GM18868 (cell line): Measurements from ENCODE around the gene NT5M.
"Not testable (repeated sequence)": the region's sequence is repeated elsewhere in the genome, so short reads cannot be mapped to it uniquely, and the experiment has no call there.

ENCODE experiments used
- ATAC-seq: cut with Tn5 transposase; IDR thresholded peaks from one replicate; pipeline ENCODE4 v1.9.1; 2021; ENCODE audit warnings: mild to moderate bottlenecking, moderate library complexity; ENCODE audit not compliant: unreplicated experiment

The NT5M gene

DNA sequence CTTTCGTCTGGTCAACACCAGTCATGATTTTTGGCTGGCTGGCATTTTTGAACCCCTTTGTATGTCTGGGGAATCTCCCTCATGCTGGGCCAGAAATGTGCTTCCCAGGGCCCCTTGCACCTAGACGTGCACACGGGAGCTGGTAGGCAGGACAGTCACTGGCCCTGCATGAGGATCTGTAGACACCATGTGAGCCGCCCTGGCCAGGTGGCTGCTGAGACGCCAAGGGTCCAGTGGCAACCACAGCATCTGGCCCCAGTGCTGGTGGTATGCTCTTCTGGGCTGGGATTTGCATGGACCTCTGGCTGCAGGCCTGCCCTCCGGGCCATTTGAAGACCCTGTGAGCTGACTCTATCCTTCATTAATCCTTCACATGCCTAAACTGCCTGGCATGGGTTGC, 67.5 kb downstream of the NT5M start:
- ATAC-seq, result no peak

DNA sequence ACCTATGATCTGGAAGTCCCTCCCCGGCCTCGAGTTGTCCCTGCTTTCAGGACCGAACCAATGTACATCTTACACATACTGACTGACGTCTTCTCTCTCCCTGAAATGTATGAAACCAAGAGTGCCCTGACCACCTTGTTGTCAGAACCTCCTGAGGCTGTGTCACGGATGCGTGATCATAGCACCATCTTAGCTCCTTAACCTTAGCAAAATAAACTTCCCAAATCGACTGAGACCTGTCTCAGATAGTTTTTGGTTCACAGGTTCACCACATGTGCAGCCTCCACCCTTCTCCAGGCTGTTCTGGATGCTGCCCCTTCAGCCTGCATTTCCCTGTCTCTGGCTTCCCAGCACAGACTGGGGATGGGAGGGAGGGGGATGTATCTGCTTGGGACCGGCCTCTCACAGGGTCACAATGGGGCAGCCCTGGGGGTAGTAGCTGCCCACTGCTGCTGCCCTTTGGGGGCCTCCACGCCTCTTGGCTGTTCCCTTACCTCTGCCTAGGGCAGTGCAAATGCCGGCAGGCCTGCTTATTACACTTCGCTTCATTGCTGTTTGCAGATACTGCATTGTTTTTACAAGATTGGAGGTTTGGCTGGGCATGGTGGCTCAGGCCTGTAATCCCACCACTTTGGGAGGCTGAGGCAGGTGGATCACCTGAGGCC, 69.8 kb downstream of the NT5M start:
- ATAC-seq, result no peak

DNA sequence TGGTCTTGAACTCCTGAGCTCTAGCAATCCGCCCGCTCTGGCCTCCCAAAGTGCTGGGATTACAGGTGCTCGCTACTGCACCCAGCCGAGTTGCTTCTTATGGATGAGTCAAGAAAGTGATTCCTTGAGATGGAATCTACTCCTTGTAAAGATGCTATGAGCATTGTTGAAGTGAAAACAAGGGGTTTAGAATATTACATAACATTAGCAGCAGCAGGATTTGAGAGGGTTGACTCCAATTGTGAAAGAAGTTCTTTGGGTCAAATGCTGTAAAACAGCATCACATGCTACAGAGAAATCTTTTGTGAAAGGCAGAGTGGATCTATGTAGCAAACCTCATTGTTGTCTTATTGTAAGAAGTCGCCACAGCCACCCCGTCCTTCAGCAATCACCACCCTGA, 72.7 kb downstream of the NT5M start:
- ATAC-seq, result no peak

- ATAC-seq, result no peak
These were observed 73.2 kb downstream of the NT5M start for GRCh38 chr17:17376362-17376761.

DNA sequence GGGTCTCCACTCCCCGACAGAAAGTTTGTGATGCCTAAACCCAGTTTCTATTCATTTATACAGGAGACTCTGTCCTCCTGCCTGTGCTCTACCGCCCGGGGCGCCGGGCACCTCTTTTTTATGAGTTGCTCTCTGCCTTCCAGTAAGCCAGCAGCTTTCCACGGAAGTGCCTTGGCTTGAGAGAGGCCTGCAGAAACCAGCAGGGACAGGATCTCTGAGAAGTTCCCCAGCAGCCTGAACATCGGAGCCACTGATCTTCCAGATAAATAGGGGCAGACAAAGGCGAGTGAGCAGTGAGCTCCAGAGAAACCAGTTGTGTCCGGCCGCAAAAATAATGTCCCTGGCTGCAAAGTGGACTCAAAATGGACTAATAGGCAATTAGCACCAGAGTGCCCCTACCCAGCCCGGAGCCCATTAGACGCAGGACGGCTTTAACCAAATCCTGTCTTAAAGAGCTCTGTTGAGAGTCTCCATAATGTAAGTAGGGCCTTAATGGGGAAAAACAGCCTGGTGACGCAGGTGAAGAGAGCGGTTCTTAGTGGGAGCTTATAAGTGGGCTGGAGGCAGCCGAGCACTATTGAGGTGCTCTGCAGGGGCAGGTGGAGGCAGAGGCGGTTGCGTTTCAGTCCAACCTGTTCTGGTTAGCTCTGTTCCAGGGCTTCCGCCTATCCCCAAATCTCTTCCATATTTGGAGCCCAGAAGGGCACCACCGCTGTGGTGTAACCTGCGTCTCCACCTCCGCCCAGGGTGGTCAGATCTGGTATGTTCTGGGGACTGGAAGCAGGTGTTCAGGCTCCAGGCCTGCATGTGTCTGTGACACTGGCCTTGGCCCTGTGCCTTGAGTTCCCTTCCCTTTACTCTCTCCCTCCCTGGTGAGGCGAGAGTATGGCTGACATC, 74.1 kb downstream of the NT5M start:
- ATAC-seq, result no peak

- no peak for ATAC-seq
These were observed 76.2 kb downstream of the NT5M start for GRCh38 chr17:17379197-17379991.

GRCh38 chr17:17380145-17380925, 77.2 kb downstream of the NT5M start:
- ATAC-seq, result no peak

GRCh38 chr17:17381446-17382064, 78.4 kb downstream of the NT5M start:
- no peak for ATAC-seq

GRCh38 chr17:17382065-17382459, 78.9 kb downstream of the NT5M start:
- ATAC-seq, result no peak

GRCh38 chr17:17382971-17383370, 79.8 kb downstream of the NT5M start:
- no peak for ATAC-seq

GRCh38 chr17:17383431-17384290, 80.5 kb downstream of the NT5M start:
- ATAC-seq, result not testable (repeated sequence)

GRCh38 chr17:17384291-17384615, 81.1 kb downstream of the NT5M start:
- no peak for ATAC-seq

GRCh38 chr17:17384961-17385360, 81.8 kb downstream of the NT5M start:
- ATAC-seq, result no peak

GRCh38 chr17:17385491-17385890, 82.3 kb downstream of the NT5M start:
- no peak for ATAC-seq

GRCh38 chr17:17386094-17386800, 83.1 kb downstream of the NT5M start:
- no peak for ATAC-seq

- no peak for ATAC-seq
These were observed 83.9 kb downstream of the NT5M start for GRCh38 chr17:17387017-17387497.

DNA sequence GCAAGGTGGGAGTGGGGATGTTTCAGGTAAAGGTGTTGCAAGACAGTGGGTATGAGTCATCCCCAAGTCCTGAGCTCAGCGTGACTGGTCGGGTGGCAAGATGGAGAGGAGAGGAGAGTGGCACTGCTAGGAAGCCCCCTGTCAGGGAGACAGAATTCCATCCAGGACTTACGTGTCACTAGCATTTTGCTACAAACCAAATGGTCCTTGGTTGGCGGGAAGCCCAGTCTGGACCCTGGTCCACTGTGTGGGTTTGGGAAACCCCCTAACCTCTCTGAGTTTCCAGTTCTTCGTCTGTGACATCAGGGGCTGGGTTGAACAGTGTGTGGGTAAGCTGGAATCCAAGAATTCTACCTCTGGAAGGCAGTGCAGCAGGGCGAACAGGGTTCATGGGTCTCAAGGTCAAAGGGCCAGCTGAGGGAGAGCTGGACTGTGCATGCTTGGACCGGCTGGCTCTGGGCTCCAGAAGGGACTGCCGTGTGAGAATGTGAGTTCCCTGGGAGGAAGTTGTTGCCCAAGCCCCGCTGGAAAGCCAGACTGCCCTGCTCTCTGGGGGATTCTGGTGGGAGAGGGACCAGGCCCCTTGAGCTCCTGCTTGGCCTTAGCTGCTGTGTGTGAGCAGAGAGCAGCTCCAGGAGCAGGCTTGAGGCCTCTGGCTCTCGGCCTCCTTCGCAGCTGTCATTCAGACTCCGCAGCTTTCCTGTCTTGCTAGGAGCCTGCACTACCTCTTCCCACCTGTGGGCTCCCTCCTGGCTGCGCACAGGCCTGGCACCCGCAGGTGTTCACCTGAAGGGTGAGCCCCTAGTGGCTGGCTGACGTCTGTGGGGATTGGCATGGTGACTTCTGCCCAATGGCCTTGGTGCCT, 84.6 kb downstream of the NT5M start:
- ATAC-seq, result no peak
